PC-9 (cell line): ENCODE results near the gene CBFB. TPM values are rescaled to one million over a fixed set of nuclear protein-coding genes. Genes with fewer than 3 reads are reported as not detected.
"Not testable (repeated sequence)": the region's sequence is repeated elsewhere in the genome, so short reads cannot be mapped to it uniquely, and the experiment has no call there.

Source experiments
- BruUV-seq: library from RNA; stranded (reverse); fragments of 400-500 nt; replicated peaks from 2 replicates; lab custom pipeline; 2021; lab: Mats Ljungman, UMichigan
- CTCF ChIA-PET: fragments of 300-600 bp; sonication (Branson Sonifier 250); formaldehyde crosslinking; loops from one replicate; lab custom pipeline; 2022; ENCODE audit warnings: antibody characterized with exemption; lab: Charles Lee
- POLR2A ChIA-PET: fragments of 300-600 bp; sonication (Branson Sonifier 250); formaldehyde crosslinking; loops from one replicate; lab custom pipeline; 2022; ENCODE audit warnings: antibody characterized with exemption; ENCODE audit not compliant: unreplicated experiment; lab: Charles Lee
- DNase-seq, 2 experiments: peaks; one replicate each; pipeline versions ENCODE4 v3.0.0 to v3.0.0-alpha.2; 2015 to 2022; ENCODE audit warnings: mixed read lengths in 1 of 2
- H2AFZ ChIP-seq: fragments of 200-600 bp; sonication (generic); 2 replicates; pipeline ENCODE4 v1.8.1; 2017; ENCODE audit warnings: antibody characterized with exemption
- H3F3A ChIP-seq: fragments of 200-600 bp; sonication (generic); 2 replicates; pipeline ENCODE4 v1.8.1; 2017; ENCODE audit warnings: antibody characterized with exemption, mild to moderate bottlenecking, low read depth; ENCODE audit not compliant: insufficient read depth
- H3K27ac ChIP-seq: fragments of 200-600 bp; sonication (generic); 2 replicates; pipeline ENCODE4 v1.6.1; 2016; ENCODE audit warnings: mixed run types
- H3K27me3 ChIP-seq: fragments of 200-600 bp; sonication (generic); 2 replicates; pipeline ENCODE4 v1.6.1; 2016; ENCODE audit warnings: low read depth, mixed run types; ENCODE audit not compliant: insufficient read depth
- H3K36me3 ChIP-seq: fragments of 200-600 bp; sonication (generic); 2 replicates; pipeline ENCODE4 v1.6.1; 2016; ENCODE audit warnings: low read depth, mixed run types
- H3K4me1 ChIP-seq: fragments of 200-600 bp; sonication (generic); replicated peaks from 2 replicates; pipeline ENCODE4 v1.6.1; 2016; ENCODE audit warnings: mixed run types; ENCODE audit not compliant: insufficient read depth
- H3K4me2 ChIP-seq: fragments of 200-600 bp; sonication (generic); 2 replicates; pipeline ENCODE4 v1.6.1; 2017; ENCODE audit warnings: mixed run types
- H3K4me3 ChIP-seq: fragments of 200-600 bp; sonication (generic); 2 replicates; pipeline ENCODE4 v1.6.1; 2016; ENCODE audit warnings: mixed run types
- H3K79me2 ChIP-seq: fragments of 200-600 bp; sonication (generic); 2 replicates; pipeline ENCODE4 v1.6.1; 2017; ENCODE audit warnings: low read depth, mixed run types
- H3K9me2 ChIP-seq: fragments of 200-600 bp; sonication (generic); 2 replicates; pipeline ENCODE4 v1.8.1; 2017; ENCODE audit warnings: mild to moderate bottlenecking; ENCODE audit not compliant: insufficient read depth
- H3K9me3 ChIP-seq: fragments of 200-600 bp; sonication (generic); 2 replicates; pipeline ENCODE4 v1.8.1; 2016; ENCODE audit warnings: low read depth; ENCODE audit not compliant: insufficient read depth
- H4K20me1 ChIP-seq: fragments of 200-600 bp; sonication (generic); 2 replicates; pipeline ENCODE4 v1.8.1; 2017; ENCODE audit not compliant: insufficient read depth
- CTCF ChIP-seq: fragments of 200-600 bp; sonication (generic); conservative IDR thresholded peaks from 2 replicates; pipeline ENCODE4 v1.6.1; 2017; ENCODE audit warnings: mixed run types, antibody characterized with exemption, mild to moderate bottlenecking, moderate library complexity
- EZH2 ChIP-seq: fragments of 200-600 bp; sonication (generic); IDR thresholded peaks from 2 replicates; pipeline ENCODE4 v1.8.0; 2017; ENCODE audit warnings: antibody characterized with exemption, low read depth
- intact Hi-C: fragments of 100-400 bp; cut with micrococcal nuclease; formaldehyde crosslinking; loops from one replicate; pipeline ENCODE4 v1.10.0; 2022; ENCODE audit not compliant: unreplicated experiment
- total RNA-seq: library from RNA; stranded (reverse); gene quantifications from 2 replicates; pipeline ENCODE4 v1.2.3, GENCODE V29; 2021

The CBFB gene
- total RNA-seq, 1 experiment from 2014 or later, result 63.3 TPM

- CTCF ChIA-PET, result no interaction called here
Measured at GRCh38 chr16:66986559-66986958, 42.4 kb upstream of the CBFB start.

GRCh38 chr16:66988197-66988788 is 40.7 kb upstream of the CBFB start, which contains the start of gene CES4A:
TSS of gene CES4A (plus strand) at chr16:66988589. CDS start at chr16:66988773, 184 bp downstream.
- BruUV-seq, result no TSS peak
- no peaks in the 10 kb centered on the region for H3K9me2 ChIP-seq
- H3K4me2 ChIP-seq, result no peak within 1 kb of the TSS
- ChIA-PET POLR2A (no interaction called here), CTCF (interaction anchor here (0.6 kb wide), 1 partner anchor 145 kb away, joined by 5 read pairs; no protein-coding TSS in a partner anchor)
- H2AFZ ChIP-seq, result no peak within 1 kb of the TSS
- H3K79me2 ChIP-seq, result no peaks in the 10 kb centered on the region
- H3K36me3 ChIP-seq, result no peaks in the 10 kb centered on the region
- H3K27me3 ChIP-seq, result no peaks in the 10 kb centered on the region
- TF ChIP-seq EZH2, result no peak
- TF ChIP-seq CTCF, result no peak
- H3K4me3 ChIP-seq, result no peak within 1 kb of the TSS
- H3F3A ChIP-seq, result no peaks in the 10 kb centered on the region
- DNase-seq, result peak in 1 of 2 experiments; percentile 10
- H3K27ac ChIP-seq, result no peak within 1 kb of the TSS
- H3K9me3 ChIP-seq, result no peaks in the 10 kb centered on the region
- no peaks in the 10 kb centered on the region for H4K20me1 ChIP-seq
- H3K4me1 ChIP-seq, result no peaks in the 10 kb centered on the region
- intact Hi-C loops, result no loop called here

More at GRCh38 chr16:66986559-66986958, 42.4 kb upstream of the CBFB start:
- Histone ChIP-seq H3K4me2 (no peak overlapping the region), H3K27me3 (no peaks in the 10 kb centered on the region), H3K79me2 (no peaks in the 10 kb centered on the region), H3F3A (no peaks in the 10 kb centered on the region), H3K4me1 (no peaks in the 10 kb centered on the region), H3K36me3 (no peaks in the 10 kb centered on the region), H3K9me2 (no peaks in the 10 kb centered on the region), H4K20me1 (no peaks in the 10 kb centered on the region), H3K9me3 (no peaks in the 10 kb centered on the region), H2AFZ (no peak overlapping the region), H3K27ac (no peak overlapping the region), H3K4me3 (no peak overlapping the region)
- POLR2A ChIA-PET, result no interaction called here
- BruUV-seq, result no TSS peak
- no peak for DNase-seq
- TF ChIP-seq EZH2, result no peak
- TF ChIP-seq CTCF, result no peak
- intact Hi-C loops, result no loop called here

GRCh38 chr16:66991545-66992077 is 37.3 kb upstream of the CBFB start:
- ChIA-PET POLR2A (no interaction called here), CTCF (interaction anchor here (0.6 kb wide), 3 partner anchors 9 to 127 kb away, joined by 3 to 5 read pairs (median 4); no protein-coding TSS in a partner anchor)
- H3K4me1 ChIP-seq, result no peaks in the 10 kb centered on the region
- BruUV-seq, result no TSS peak
- H4K20me1 ChIP-seq, result no peaks in the 10 kb centered on the region
- H3K36me3 ChIP-seq, result no peaks in the 10 kb centered on the region
- no peaks in the 10 kb centered on the region for H3K79me2 ChIP-seq
- H3K27ac ChIP-seq, result no peak overlapping the region
- no peak for TF ChIP-seq CTCF
- TF ChIP-seq EZH2, result no peak
- intact Hi-C loops, result no loop called here
- no peak for DNase-seq
- no peaks in the 10 kb centered on the region for H3K9me3 ChIP-seq
- no peaks in the 10 kb centered on the region for H3F3A ChIP-seq
- no peak overlapping the region for H2AFZ ChIP-seq
- no peak overlapping the region for H3K4me3 ChIP-seq
- no peaks in the 10 kb centered on the region for H3K9me2 ChIP-seq
- no peak overlapping the region for H3K4me2 ChIP-seq
- H3K27me3 ChIP-seq, result no peaks in the 10 kb centered on the region

- POLR2A ChIA-PET, result not testable (repeated sequence)
Measured at GRCh38 chr16:66993558-66993957, 35.4 kb upstream of the CBFB start.

More at GRCh38 chr16:66993558-66993957, 35.4 kb upstream of the CBFB start:
- H3K4me2 ChIP-seq, H3K79me2 ChIP-seq, H3K4me3 ChIP-seq, H4K20me1 ChIP-seq, H2AFZ ChIP-seq, CTCF ChIA-PET, BruUV-seq, intact Hi-C loops, H3K9me3 ChIP-seq, H3K9me2 ChIP-seq, H3K4me1 ChIP-seq, H3K27ac ChIP-seq, H3K27me3 ChIP-seq, H3K36me3 ChIP-seq, DNase-seq, H3F3A ChIP-seq: not testable (repeated sequence)
